Epithelial cell of prostate (primary cell): ENCODE measurements around the gene APOBEC3H.

Source experiments
- DNase-seq: peaks from one replicate; pipeline ENCODE4 v3.0.0-alpha.2; 2011; ENCODE audit warnings: low read depth, low spot score
- H3K27ac ChIP-seq: fragments of 450-650 bp; 2 replicates; pipeline ENCODE4 v1.5.1; 2017; ENCODE audit warnings: mild to moderate bottlenecking

Gene APOBEC3H

DNA sequence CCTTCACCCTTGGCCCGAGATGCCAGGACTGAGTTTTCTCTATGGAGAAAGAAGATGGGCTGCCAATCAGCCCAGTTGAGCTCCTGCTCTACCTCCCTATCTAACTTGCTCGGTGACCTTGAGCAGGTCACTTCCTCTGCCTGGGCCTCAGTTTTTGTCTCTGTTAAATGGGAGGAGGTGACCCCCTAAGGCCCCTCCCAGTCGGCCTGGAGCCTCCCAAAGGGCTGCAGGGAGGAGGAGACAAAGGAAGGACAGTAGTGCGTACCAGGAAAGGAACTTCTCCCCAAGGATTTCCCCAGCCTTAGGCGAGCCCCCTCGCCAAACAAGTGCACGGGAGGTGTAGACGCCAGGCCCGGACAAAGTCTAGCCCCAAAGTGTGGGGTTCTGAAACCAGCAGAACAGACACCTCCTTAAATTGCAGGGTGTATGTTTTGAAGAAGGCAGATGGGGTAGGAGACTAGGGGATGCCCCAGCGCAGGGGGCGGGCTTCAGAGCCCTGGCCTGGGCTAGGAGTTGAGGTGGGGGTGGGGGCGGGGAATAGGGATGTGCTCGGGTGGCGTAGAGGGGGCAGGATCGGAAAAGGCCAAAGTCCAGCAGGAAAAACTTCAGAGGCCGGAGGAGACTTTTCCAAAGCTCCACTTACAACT lies 54.4 kb downstream of the APOBEC3H start:
- no peak overlapping the region for H3K27ac ChIP-seq
- DNase-seq: no peak

DNA sequence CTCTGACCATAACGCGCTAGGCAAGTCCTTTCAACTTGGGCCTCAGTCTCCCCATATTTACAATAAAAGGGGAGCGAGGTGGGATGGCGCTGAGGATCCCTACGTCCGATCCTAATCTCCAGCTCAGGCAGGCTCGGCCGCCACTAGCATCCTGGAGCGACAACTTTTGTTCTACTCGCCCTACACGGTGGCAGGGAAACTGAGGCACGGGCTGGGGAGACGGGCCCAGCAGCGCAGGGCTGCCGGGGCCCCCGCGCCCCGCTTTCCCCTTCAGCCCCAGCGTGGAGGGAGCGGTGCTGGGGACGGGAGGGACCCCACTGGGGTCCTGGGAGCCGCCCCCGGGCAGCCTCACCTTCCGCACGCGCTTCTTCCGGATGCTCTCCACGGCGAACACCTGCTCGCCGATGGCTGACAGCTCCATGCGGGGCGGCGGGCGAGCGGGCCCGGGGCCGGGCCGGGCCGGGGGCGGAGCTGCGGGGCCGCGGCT lies 55.0 kb downstream of the APOBEC3H start:
- DNase-seq: no peak
- H3K27ac ChIP-seq: no peak overlapping the region

DNA sequence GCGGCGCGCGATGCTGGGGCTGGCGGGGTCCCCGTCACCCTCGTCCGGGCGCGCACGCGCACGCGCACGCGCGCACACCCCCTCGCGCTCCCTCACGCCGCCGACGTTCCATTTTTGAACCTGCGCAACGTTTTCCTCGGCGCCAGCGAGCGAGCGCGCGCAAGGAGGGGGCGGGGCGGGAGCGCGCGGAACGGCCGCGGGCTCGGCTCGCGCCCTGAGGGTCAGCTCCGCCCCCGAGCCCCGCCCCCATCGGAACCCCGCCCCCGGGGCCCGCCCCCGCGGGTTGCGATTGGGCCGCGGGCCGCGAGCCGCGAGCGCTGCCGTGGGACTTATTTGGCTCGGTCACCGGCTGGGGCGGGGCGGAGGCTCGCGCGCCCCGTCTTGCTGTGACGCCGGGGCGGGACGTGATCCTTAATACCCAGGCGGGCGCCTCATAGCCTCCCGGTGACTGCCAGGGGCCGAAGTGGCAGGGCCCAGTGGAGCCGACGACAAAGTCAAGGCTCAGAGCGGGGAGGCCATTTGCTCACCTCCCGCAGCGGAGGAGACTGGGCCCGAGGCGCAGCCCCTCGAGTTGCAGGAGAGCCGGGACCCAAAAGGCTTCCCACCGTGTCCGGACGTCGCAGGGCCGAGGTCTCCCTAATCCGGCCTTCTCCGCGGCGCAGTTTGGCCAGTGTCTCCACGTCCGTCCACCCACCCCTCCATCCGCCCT lies 55.6 kb downstream of the APOBEC3H start, which contains the start of gene CBX7:
TSS of gene CBX7 (minus strand) at position 170 of the 709 bp plus-strand sequence. CDS start 236 bp downstream, outside the sequence.
- DNase-seq: no peak
- H3K27ac ChIP-seq: no peak within 1 kb of the TSS

DNA sequence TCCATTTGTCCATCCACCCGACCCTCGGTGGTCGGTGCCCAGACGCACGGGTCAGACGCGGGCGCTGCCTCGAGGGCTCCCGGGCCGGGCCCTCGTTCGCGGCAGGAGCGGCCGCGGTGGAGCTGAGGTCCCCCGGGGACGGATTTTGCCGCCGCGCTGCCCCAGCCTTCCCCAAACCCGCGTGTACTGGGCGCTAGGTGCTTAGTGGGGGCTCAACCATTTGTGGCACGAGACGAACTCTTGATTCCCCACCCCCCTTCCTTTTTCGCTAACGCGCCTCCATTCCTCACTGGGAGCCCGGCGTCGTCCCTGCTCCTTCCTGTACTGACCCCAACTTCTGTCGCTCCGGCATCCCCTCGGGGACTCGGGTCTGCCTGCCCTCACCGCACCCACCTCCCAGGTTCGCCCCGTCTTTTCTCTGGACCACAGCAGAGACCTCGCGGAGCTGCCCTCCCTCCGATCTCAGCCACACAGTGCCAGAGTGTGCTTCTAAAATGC lies 56.2 kb downstream of the APOBEC3H start:
- DNase-seq: no peak
- no peak overlapping the region for H3K27ac ChIP-seq
